IPS DF 19.7 (cell line): ENCODE results near the gene ARL8B.
"Not testable (repeated sequence)": the region's sequence is repeated elsewhere in the genome, so short reads cannot be mapped to it uniquely, and the experiment has no call there.

ENCODE experiments used
- DNase-seq: peaks from one replicate; pipeline ENCODE4 v3.0.0-alpha.2; 2013; ENCODE audit warnings: low read depth, low spot score

The ARL8B gene

DNA sequence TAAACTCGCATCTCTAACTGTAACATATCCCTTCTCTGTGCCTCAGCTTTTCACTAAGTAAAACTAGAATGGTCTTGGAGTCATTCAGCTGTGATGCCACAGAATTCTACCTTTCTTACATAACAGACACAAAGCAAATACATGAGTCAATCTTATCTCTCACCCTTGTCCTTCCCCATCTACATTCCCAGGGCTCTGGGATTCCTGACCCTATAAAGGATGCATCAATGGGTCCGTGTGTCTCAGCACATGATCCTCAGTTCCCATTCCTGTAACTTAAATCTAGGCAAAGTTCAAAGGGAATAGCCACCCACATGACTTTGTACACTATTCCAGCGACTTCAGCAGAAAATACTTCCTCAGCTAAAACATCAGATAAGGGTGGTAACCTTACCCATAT, 11.8 kb upstream of the ARL8B start:
- no peak for DNase-seq

DNA sequence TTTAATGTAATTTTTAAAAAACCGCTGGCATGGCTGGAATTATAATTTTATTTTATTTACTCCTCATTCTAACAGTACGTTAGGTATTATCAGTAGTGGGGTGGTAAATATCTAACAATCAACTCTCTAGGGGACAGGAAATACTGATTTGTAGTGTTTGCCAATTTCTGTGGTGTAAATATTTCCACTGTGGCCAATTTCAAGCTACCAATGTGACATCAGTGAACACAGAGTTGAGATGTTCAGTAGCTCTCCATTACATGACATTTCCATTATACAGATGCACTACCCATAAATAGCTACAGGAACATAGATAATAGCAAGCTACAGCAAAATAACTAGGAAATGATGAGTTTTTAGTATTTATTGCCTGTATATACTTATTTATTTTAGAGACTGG, 10.0 kb upstream of the ARL8B start:
- no peak for DNase-seq

DNA sequence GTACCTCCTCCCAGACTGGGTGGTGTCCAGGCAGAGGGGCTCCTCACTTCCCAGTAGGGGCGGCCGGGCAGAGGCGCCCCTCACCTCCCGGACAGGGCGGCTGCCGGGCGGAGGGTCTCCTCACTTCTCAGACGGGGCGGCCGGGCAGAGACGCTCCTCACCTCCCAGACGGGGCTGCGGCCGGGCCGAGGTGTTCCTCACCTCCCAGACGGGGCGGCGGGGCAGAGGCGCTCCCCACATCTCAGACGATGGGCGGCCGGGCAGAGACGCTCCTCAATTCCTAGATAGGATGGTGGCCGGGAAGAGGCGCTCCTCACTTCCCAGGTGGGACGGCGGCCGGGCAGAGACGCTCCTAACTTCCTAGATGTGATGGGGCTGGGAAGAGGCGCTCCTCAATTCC, 8.4 kb upstream of the ARL8B start:
- DNase-seq, result not testable (repeated sequence)

DNA sequence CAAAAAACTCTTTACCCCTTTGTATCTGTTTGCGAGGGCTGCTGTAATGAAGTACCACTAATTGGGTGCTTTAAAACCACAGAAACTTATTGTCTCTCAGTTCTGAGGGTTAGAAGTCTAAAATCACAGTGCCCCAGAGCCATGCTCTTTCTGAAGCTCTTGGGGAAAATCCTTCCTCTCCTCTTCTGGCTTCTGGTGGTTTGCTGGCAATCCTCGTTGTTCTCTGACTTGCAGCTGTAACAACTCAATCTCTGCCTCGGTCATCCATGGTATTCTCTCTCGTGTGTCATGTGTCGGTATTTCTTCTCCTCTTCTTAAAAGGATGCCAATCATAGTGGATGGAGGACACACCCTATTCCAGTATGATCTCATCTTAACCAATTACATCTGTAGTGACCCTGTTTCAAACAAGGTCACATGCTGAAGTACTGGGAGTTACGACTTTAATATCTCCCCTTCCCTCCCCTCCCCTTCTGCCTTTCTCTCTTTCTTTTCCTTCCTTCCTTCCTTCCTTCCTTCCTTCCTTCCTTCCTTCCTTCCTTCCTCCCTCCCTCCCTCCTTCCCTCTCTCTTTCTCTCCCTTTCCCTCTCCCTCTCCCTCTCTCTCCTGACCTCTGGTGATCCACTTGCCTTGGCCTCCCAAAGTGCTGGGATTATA, 6.5 kb upstream of the ARL8B start:
- no peak for DNase-seq

DNA sequence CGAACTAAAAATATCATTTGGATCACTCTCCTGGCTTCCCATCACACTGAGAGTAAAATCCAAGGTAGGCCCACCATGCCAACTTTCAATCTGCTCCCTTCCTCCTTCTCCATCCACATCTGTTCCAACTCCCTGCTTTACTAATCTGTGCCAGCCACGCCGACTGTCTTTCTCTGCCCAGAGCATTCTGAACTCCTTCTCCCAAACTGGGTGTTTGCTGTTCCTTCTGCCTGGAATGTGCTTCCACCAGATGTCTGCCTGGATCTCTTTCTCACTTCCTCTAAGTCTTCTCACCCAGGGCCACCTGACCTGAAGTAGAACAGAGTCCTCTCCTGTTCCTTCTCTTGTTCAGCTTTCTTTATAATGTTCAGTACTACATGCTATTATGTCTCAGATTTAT, 5.6 kb upstream of the ARL8B start:
- no peak for DNase-seq

DNA sequence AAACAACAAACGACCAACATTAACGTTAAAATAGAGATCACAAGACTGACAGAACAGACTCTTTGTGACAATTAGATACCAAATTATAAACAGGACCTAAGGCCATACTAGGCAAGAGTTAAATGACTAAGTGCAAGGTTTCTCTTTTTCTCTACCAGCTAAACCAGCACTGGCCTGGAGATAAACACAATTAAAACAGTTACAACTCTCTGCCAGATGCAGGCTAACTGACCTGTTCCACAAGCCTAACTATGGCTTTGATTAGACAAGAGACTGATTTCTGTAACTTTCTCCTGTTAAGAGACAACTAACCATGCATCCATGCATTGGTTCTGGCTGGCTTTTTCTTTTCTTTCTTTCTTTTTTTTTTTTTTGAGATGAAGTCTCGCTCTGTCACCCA, 1.6 kb upstream of the ARL8B start:
- no peak for DNase-seq

DNA sequence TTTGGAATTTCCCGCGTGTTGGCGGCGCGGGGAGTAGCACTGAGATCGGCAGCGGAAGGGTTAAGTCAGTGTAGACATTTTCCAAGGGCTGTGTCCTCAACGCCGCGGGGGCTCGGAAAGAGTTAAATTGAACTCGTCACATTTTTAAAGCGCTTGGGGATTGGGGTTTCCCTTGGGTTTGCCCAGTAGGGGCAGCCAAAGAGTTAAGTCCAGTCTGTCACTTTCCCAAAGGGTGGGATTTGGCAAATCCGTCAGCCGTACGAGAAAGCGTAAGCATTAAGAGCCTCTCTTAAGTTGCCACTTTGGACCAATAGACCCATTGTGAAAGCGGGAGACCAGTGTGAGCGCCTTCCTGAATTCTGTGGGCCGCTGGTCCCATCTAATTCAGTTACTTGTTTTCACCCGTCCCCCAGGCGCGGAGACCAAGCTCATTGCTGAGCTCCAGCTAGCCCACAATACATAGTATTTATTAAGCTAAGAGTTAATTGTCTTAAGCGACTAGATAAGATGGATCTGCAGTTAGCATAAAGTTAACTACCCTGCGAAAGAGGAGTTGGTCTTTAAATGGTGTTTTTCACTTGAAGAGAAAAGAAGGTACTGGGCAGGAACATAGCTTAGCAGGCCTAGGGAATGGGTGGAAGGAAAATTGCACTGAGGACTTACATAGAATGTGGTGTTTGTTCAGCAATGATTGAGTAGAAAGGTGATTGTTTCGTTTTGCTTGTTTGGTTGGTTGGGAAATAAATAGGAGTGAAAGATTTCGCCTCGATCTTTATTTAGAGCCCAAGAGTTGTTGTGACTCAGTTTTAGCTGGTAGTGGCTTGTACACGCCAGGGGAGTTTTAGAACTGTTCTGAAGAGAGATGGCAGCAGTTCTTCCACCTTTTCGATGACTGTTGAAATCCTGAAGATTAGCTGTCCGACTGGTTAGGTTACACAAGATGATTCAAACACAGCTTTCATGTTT, 932 bp downstream of the ARL8B start:
- peak; percentile 17 for DNase-seq

DNA sequence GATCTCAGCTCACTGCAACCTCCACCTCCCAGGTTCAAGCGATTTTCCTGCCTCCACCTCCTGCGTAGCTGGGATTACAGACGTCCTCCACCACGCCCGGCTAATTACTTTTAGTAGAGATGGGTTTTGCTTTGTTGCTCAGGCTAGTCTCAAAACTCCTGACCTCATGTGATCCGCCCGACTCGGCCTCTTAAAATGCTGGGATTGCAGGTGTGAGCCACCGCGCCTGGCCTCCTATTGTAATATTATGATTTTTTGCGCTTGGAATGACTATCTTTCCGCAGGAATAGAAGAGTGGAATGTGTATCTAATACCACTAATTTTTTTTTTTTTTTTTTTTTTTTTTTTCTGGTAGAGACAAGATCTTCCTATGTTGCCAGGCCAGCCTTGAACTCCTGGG, 1.8 kb downstream of the ARL8B start:
- DNase-seq, result no peak

DNA sequence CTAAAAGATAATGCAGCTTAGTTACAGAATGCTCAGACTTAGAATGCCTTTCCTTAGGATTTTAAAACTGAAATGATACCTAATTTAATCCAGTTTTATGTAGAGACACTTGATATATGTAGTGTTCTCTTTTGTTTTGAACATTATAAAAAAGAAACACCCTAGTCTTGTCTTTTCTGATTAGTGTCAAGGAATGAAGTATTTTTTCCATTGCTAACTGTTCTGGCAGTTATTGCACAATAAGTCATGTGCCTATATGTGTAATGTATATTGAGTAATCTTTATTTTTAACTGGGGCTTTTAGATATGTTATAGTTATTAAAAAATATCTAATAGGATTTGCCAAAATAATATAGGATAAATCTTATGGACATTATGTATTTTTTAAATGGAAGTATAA, 4.5 kb downstream of the ARL8B start:
- no peak for DNase-seq

DNA sequence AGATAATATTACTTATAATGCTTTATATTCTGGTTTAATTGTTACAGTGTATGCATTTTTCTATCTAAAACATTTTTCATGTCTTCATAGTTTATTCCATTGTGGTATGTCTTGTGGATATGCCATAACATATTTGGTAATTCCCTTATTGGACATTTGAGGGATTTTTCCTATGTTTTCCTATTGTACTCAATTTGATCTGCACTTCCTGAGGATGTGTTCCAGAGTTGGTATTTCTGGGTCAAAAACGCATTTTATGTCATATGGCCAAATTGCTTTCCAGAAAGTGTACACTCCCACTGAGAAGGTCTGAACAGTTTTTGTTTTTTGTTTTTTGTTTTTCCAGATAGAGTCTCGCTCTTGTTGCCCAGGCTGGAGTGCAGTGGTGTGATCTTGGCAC, 6.8 kb downstream of the ARL8B start:
- no peak for DNase-seq

DNA sequence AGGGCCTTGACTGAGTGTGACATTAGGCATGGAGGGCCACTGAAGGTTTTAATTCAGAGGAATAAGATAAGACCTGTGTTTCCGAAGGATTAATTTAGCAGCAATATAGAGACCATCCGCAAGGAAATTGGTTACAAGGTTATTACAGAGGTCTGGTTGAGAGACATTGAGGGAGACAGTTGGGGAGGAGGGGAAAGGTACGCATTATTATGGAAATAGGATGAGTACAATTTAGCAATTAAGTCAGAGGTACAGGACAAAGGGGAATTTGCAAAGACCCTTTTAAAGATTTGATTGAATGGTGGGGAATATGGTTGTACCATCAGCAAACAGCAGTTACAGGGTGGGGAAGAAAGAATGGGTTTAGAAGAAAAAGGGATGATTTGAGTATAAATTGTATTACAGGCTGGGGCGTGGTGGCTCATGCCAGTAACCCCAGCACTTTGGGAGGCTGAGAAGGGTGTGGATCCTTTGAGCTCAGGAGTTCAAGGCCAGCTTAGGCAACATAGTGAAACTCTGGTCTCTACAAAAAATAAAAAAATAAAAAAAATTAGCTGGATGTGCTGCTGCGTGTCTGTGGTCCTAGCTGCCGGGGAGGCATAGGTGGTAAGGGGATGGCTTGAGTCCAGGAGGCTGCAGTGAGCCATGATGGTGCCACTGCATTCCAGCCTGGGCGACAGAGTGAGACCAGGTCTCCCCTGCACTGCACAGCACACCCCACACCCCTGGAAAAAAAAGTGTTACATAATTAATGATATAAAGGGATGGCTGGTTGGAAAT, 11.3 kb downstream of the ARL8B start:
- DNase-seq, result no peak

DNA sequence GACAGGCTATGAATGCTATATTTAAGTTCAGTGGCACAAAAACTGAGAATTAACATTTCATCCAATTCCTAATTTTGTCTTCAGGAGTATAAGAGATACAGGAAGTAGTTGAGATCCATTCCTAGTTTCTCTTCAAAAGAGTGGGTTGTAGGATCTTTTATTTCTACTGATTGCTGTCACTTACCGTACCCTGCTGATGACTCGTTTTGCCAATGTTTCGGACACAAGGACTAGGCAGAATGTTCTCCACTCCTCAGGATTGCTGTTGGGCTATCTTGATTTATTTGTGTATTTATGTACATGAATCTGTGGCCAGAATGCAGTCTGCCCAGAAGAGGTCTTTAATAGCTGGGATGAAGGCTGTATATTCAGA, 11.9 kb downstream of the ARL8B start:
- no peak for DNase-seq

DNA sequence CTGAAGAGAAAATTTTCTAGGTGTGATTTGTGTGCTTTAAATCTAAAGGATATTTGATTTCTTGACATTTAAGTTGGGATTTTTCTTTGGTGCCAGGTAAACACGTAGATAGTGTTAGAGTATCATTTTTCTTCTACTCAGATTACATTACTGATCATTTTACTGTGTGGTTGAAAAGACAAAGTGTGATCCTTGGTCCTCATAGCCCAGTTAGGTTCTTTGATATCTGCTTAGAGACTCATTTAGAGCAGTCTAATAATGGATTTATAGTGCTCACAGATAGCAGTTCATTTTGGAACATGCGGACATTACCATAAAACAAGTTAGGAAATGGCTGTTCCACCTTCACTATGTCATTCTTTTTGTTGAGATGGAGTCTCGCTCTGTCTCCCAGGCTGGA, 12.4 kb downstream of the ARL8B start:
- DNase-seq, result no peak

DNA sequence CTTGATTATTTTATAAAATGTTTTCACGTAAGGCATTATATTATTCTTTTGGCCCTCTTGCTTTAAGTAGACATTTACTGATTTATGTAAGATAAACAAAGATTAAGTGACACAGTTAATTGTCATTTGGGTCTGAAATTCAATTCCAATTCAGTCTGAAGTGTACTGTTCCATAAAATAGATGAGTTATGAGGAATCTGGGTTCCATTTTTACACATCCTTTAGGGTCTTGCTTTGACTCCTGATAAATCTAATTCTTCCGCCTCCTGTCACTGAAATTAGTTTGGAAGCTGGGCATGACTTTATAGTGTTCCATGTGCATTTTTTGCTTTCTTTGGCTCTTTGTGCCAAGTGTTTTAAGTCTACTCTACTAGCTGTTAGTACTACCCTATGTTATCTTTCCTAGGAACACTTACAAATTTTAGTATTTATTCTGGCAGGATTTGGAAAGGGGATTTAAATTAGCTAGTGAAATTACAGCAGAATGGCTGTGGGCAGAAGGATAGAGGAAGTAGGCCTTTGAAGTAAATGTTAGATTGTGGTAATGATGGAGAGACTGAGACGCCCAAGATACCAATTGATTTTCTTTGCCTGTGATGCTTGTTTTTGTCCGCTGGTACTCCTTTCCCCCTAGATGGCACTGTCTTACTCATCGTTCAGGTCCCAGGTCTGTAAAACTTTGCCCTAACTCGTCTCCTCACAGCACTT, 14.3 kb downstream of the ARL8B start:
- DNase-seq, result no peak

DNA sequence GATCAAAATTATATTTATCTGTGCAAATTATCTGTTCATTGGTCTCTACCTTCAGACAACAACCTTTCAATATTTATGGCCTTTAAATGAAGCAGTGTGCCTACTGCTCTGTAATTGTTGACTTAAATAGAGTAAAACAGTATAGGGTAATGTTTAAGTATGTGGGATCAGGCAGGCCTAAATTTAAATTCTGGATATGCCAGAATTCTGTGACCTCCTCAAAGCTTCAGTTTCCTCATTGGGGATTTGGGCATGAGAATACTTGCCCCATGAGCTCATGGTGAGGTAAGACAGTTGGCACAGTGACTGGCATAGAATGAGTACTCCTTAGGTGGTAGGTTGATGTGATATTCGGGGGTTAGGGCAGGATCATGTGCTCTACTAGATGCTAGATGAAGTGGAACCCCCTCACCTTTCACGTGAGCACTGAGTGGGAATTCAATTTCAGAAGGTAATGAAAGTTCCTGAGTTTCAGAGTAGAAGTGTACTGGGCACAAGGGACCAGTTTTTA, 14.9 kb downstream of the ARL8B start:
- no peak for DNase-seq

DNA sequence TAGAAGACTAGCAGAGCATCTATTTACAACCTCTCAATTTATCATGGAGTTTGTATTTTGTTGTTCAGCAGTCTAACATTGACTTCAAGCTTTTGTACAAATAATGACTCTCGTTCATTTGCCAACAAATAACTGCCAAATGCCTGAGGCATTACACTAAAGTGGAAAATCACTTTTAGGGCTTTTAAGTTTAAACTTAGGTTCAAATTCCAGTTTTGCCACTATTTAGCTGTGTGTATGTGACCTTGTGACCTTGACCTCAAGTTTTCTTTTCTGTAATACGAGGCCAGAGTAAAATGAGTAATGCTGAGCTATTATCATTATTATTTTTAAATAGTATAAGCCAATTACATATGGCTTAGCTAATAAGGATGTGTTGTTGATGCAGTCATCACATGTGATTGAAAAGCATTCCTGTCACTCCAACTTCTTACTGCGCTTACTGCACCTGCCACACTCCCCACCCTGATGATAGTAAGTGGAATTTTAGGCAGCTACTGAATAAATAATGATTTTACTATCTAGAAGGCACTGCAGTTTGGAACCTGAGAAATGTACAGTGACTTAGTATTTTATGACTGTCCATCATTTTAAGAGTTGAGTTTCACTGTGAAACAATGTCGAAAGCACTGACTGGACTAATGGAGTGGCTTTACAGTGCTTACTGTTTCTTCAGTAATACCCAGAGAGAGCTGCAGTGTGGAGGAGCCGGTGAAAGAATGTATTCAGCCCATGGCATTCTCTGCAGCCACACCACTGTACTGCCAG, 16.3 kb downstream of the ARL8B start:
- no peak for DNase-seq

DNA sequence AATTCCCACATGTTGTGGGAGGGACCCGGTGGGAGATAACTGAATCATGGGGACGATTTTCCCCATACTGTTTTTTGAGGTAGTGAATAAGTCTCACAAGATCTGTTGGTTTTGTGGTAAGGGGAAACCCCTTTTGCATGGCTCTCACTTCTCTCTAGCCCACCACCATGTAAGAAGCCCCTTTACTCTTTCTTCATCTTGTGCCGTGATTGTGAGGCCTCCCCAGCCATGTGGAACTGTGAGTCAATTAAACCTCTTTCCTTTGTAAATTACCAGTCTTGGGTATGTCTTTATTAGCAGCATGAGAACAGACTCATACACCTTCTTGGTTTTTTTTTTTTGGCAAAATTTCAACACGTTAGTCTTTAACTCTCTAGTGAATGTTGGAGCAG, 18.1 kb downstream of the ARL8B start:
- DNase-seq, result no peak

DNA sequence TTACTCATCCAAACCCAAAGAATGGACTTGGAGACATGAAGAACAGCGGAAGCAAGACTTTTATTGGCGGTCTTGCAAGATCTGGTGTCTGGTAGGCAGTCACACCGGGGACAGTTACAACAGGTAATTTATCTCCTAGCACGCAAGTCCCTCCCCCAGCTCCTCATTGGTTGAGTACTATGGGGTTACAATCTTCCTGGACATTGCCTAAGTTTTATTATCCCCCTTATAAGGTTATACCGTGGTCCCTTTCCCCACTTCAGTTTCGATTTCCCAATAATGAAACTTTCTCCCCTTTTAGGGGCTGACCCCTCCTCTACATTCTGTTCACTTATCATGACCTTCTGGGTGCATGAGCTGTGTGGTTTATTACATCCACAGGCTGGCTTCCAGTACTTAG, 18.7 kb downstream of the ARL8B start:
- DNase-seq, result no peak

DNA sequence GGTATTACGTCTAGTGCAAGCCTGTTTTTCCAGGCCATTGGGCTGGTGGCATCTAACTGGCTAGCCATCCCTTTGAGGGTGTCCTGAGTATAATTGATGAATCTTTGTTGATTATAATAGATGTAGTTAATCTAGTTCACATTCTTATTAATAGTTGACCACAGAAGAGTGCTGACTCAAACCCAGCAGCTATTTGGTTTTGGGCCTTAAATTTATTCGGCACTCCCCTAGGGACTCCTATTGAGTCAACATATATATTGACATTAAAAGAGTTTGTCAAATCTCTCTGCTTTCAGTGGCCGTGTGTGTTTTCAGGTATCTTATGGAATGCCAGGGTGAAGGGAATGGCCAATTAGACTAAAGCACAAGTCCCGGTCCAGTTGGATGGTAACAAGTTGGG, 19.7 kb downstream of the ARL8B start:
- DNase-seq, result no peak

DNA sequence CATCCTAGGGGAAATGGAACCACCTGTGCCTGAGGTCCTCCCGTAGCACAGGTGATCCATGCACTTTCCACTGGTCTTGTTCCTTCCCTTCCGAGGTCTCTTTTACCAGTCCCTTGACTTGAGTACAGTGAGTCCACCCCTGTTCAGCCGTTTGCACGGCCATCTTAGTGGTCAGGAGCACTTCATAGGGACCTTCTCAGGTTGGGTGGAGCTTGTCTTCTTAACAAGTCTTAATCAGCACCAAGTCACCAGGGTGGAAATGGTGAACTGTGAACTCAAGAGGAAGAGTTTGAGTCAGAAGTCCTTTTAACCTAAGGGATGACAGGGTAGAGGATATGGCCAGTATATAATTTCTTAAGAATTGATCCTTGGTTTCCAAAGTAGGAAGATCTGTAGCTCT, 21.4 kb downstream of the ARL8B start:
- DNase-seq, result no peak
